Stomach (tissue), 4 donors: Measurements from ENCODE around the gene CDC34.

Experiments used
- POLR2A ChIP-seq, 4 donors: fragments of 450-650 bp; IDR thresholded peaks; one replicate each; pipeline ENCODE4 v1.6.1; 2016; ENCODE audit warnings: antibody characterized with exemption in 4 of 4, control low read depth in 2 of 4, mild to moderate bottlenecking in 1 of 4, moderate library complexity in 1 of 4
- POLR2AphosphoS5 ChIP-seq, 3 donors: sonication (generic); formaldehyde crosslinking; IDR thresholded peaks; one replicate each; pipeline ENCODE4 v1.6.1; 2016; ENCODE audit warnings: antibody characterized with exemption in 3 of 3
- TF ChIP-seq, protein P1 (sequence below), 7 experiments: fragments of 450-650 bp in 4 of 7; fragments of 200-600 bp in 3 of 7; sonication (generic) in 3 of 7; IDR thresholded peaks; one replicate each; pipeline ENCODE4 v1.5.1; 2016 to 2019; ENCODE audit warnings: antibody characterized with exemption in 7 of 7, control low read depth in 2 of 7, mild to moderate bottlenecking in 1 of 7

DNA sequence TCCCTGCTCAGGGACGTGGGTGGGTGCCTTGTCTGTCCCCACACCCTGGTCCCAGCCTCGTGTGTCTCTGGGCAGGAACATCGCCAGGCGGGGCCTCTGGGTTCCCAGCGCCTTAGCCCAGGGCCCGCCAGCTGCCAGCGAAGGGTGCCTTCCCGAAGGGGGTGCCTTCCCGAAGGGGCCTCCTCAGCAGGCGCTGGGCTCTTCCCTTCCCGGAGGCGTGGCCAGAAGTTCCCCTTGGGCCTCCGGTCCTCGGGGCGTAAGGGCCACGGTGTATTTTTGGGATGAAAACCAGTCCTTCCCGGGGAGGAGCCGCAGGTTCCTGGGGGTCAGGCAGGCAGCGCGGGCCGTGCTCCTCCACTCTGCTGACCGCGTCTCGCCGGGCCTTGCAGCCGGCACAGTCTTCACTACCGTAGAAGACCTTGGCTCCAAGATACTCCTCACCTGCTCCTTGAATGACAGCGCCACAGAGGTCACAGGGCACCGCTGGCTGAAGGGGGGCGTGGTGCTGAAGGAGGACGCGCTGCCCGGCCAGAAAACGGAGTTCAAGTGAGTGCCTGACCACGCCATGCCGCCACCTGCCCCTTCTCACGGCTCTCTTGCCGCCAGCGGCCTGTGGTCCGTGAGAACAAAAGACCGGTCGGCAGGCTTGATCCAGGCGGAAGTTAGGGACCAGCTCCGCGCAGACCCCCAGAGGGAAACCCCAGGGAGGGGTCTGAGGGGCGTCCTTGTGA, 47.7 kb downstream of the CDC34 start:
- TF ChIP-seq, protein P1, sequence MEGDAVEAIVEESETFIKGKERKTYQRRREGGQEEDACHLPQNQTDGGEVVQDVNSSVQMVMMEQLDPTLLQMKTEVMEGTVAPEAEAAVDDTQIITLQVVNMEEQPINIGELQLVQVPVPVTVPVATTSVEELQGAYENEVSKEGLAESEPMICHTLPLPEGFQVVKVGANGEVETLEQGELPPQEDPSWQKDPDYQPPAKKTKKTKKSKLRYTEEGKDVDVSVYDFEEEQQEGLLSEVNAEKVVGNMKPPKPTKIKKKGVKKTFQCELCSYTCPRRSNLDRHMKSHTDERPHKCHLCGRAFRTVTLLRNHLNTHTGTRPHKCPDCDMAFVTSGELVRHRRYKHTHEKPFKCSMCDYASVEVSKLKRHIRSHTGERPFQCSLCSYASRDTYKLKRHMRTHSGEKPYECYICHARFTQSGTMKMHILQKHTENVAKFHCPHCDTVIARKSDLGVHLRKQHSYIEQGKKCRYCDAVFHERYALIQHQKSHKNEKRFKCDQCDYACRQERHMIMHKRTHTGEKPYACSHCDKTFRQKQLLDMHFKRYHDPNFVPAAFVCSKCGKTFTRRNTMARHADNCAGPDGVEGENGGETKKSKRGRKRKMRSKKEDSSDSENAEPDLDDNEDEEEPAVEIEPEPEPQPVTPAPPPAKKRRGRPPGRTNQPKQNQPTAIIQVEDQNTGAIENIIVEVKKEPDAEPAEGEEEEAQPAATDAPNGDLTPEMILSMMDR (IDR thresholded peaks at IDR 0.05) = no peak
- TF ChIP-seq POLR2A (IDR thresholded peaks at IDR 0.05) (no peak), POLR2AphosphoS5 (IDR thresholded peaks at IDR 0.05) (no peak)
